HEK293 (cell line): Measurements from ENCODE around the gene SP6.
A peak's percentile ranks its signal among the peaks of the same experiment; 100 is the strongest.

Source experiments
- CTCF ChIA-PET: fragments of 350-600 bp; formaldehyde crosslinking; extraction: SDS; loops from one replicate; lab custom pipeline; 2021; ENCODE audit warnings: antibody characterized with exemption; lab: Yijun Ruan, JAX
- POLR2A ChIA-PET: fragments of 300-600 bp; formaldehyde crosslinking; extraction: SDS; loops from one replicate; lab custom pipeline; 2020; ENCODE audit warnings: antibody characterized with exemption, inconsistent platforms; lab: Yijun Ruan, JAX
- H3K27ac ChIP-seq: fragments of 200-500 bp; sonication (Bioruptor generic); 2 replicates; pipeline ENCODE4 v1.5.1; 2014; ENCODE audit warnings: low read depth, low read length, control low read depth, inconsistent platforms; ENCODE audit errors: extremely low read depth
- H3K36me3 ChIP-seq, 2 experiments: fragments of 200-500 bp in 1 of 2; sonication (Bioruptor generic) in 1 of 2; 1 replicate in 1 of 2; 2 replicates in 1 of 2; pipeline ENCODE4 v1.5.1; 2014 to 2017; ENCODE audit warnings: inconsistent platforms in 2 of 2, low read length in 2 of 2; ENCODE audit not compliant: control insufficient read depth in 2 of 2, insufficient read depth in 1 of 2
- H3K4me1 ChIP-seq: fragments of 200-500 bp; sonication (Bioruptor generic); 2 replicates; pipeline ENCODE4 v1.5.1; 2014; ENCODE audit warnings: mild to moderate bottlenecking, low read length, inconsistent platforms; ENCODE audit not compliant: control insufficient read depth, insufficient read depth
- H3K4me3 ChIP-seq: 2 replicates; pipeline ENCODE4 v1.5.1; 2011; ENCODE audit warnings: low read depth, mild to moderate bottlenecking, control low read depth, low read length, moderate library complexity
- H3K9me3 ChIP-seq: fragments of 200-500 bp; sonication (Bioruptor generic); 2 replicates; pipeline ENCODE4 v1.5.1; 2014; ENCODE audit warnings: low read depth, low read length, inconsistent platforms; ENCODE audit not compliant: control insufficient read depth, insufficient read depth
- ATF2 ChIP-seq: fragments of 450-650 bp; formaldehyde crosslinking; IDR thresholded peaks from 2 replicates; pipeline ENCODE4 v1.5.1; 2016; ENCODE audit warnings: missing biosample characterization, missing genetic modification characterization, low read depth
- ELK4 ChIP-seq: IDR thresholded peaks from 2 replicates; pipeline ENCODE4 v1.6.1; 2011; ENCODE audit warnings: mild to moderate bottlenecking, low read depth, low read length, borderline replicate concordance
- GLI2 ChIP-seq: fragments of 450-650 bp; formaldehyde crosslinking; IDR thresholded peaks from 2 replicates; pipeline ENCODE4; 2017; ENCODE audit warnings: missing biosample characterization, missing genetic modification characterization, low read depth, borderline replicate concordance
- HIC1 ChIP-seq: fragments of 450-650 bp; formaldehyde crosslinking; IDR thresholded peaks from 2 replicates; pipeline ENCODE4 v1.5.1; 2016; ENCODE audit warnings: missing biosample characterization, missing genetic modification characterization
- PRDM4 ChIP-seq: fragments of 450-650 bp; formaldehyde crosslinking; IDR thresholded peaks from 2 replicates; pipeline ENCODE4 v1.5.1; 2017; ENCODE audit warnings: missing biosample characterization, missing genetic modification characterization
- ZBTB48 ChIP-seq: fragments of 450-650 bp; formaldehyde crosslinking; IDR thresholded peaks from 2 replicates; pipeline ENCODE4 v1.5.1; 2016; ENCODE audit warnings: missing biosample characterization, missing genetic modification characterization
- ZBTB7A ChIP-seq: fragments of 450-650 bp; formaldehyde crosslinking; IDR thresholded peaks from 2 replicates; pipeline ENCODE4 v1.5.1; 2016; ENCODE audit warnings: low read depth, missing biosample characterization, missing genetic modification characterization
- ZNF23 ChIP-seq: fragments of 450-650 bp; formaldehyde crosslinking; IDR thresholded peaks from 2 replicates; pipeline ENCODE4 v1.5.1; 2016; ENCODE audit warnings: missing biosample characterization, missing genetic modification characterization, borderline replicate concordance
- ZNF280C ChIP-seq: fragments of 450-650 bp; formaldehyde crosslinking; IDR thresholded peaks from 2 replicates; pipeline ENCODE4 v1.5.1; 2016; ENCODE audit warnings: missing biosample characterization, missing genetic modification characterization
- ZNF292 ChIP-seq: fragments of 450-650 bp; formaldehyde crosslinking; IDR thresholded peaks from 2 replicates; pipeline ENCODE4 v1.5.1; 2016; ENCODE audit warnings: low read depth, missing biosample characterization, missing genetic modification characterization, borderline replicate concordance
- ZNF473 ChIP-seq: fragments of 450-650 bp; formaldehyde crosslinking; IDR thresholded peaks from 2 replicates; pipeline ENCODE4 v1.5.1; 2017; ENCODE audit warnings: missing biosample characterization, missing genetic modification characterization
- ZNF514 ChIP-seq: fragments of 450-650 bp; formaldehyde crosslinking; IDR thresholded peaks from 2 replicates; pipeline ENCODE4 v1.5.1; 2016; ENCODE audit warnings: missing biosample characterization, missing genetic modification characterization
- ZNF600 ChIP-seq: fragments of 450-650 bp; formaldehyde crosslinking; IDR thresholded peaks from 2 replicates; pipeline ENCODE4 v1.5.1; 2016; ENCODE audit warnings: missing biosample characterization, missing genetic modification characterization
- ZNF623 ChIP-seq: fragments of 450-650 bp; formaldehyde crosslinking; IDR thresholded peaks from 2 replicates; pipeline ENCODE4 v1.5.1; 2016; ENCODE audit warnings: missing biosample characterization, missing genetic modification characterization
- ZNF704 ChIP-seq: fragments of 450-650 bp; formaldehyde crosslinking; IDR thresholded peaks from 2 replicates; pipeline ENCODE4 v1.5.1; 2016; ENCODE audit warnings: missing biosample characterization, missing genetic modification characterization

Gene SP6

GRCh38 chr17:47822785-47823184 lies 28.2 kb downstream of the SP6 start:
- POLR2A ChIA-PET = interaction anchor here (0.7 to 2.6 kb wide), 2 partner anchors 8 to 18 kb away, joined by 3 to 50 read pairs; partner anchors contain the start of genes LRRC46, MRPL10 and SCRN2
- Histone ChIP-seq H3K4me1 (peaks cover 3% of the 10 kb centered on the region), H3K9me3 (no peaks in the 10 kb centered on the region), H3K27ac (no peak overlapping the region), H3K36me3 (peaks cover 18 to 64% of the 10 kb centered on the region in 2 experiments), H3K4me3 (no peak overlapping the region)
- no peak for TF ChIP-seq ZNF600 (tag by site-specific recombination)
- CTCF ChIA-PET = interaction anchor here (0.6 to 2.8 kb wide), 7 partner anchors 9 to 211 kb away, joined by 4 to 10 read pairs (median 5); partner anchors contain the start of genes LRRC46 and MRPL10

GRCh38 chr17:47821424-47822391 lies 29.3 kb downstream of the SP6 start, which contains the start of gene OSBPL7:
Gene OSBPL7, minus strand, starts transcription at chr17:47821794. Its CDS starts 1,516 bp downstream, at chr17:47820278.
- H3K4me3 ChIP-seq = peak within 1 kb of the TSS; percentile 52
- H3K27ac ChIP-seq = peak within 1 kb of the TSS; percentile 48
- H3K4me1 ChIP-seq = peaks cover 3% of the 10 kb centered on the region
- ChIA-PET POLR2A (interaction anchor here (0.5 to 2.6 kb wide), 10 partner anchors 9 to 189 kb away, joined by 3 to 50 read pairs (median 5); partner anchors contain the start of genes CDK5RAP3, LRRC46, MRPL10 and SCRN2), CTCF (interaction anchor here (0.8 to 2.8 kb wide), 8 partner anchors 10 to 123 kb away, joined by 4 to 10 read pairs (median 6); partner anchors contain the start of genes LRRC46 and MRPL10)
- H3K9me3 ChIP-seq = no peaks in the 10 kb centered on the region
- peaks cover 14 to 62% of the 10 kb centered on the region in 2 experiments for H3K36me3 ChIP-seq
- TF ChIP-seq GLI2 (no peak), ATF2 (tag by site-specific recombination) (no peak), ZNF704 (tag by site-specific recombination) (no peak), ZNF473 (no peak), ZBTB48 (tag by site-specific recombination) (peak; percentile 90), ZNF514 (tag by site-specific recombination) (no peak), HIC1 (tag by site-specific recombination) (peak; percentile 60; the same call in 1 of the 2 replicates), PRDM4 (tag by site-specific recombination) (0 out of 2 replicates have a peak, but pooled peaks have one; percentile 13), ZNF280C (no peak), ELK4 (no peak), ZNF23 (no peak), ZBTB7A (0 out of 2 replicates have a peak, but pooled peaks have one; percentile 65), ZNF623 (tag by site-specific recombination) (no peak), ZNF600 (tag by site-specific recombination) (peak; percentile 92), ZNF292 (tag by site-specific recombination) (no peak)
